Mononuclear cell (primary cell): ENCODE results near the gene EWSR1. TPM values are rescaled to one million over a fixed set of nuclear protein-coding genes. Genes with fewer than 3 reads are reported as not detected.
"Not testable (repeated sequence)": the region's sequence is repeated elsewhere in the genome, so short reads cannot be mapped to it uniquely, and the experiment has no call there.

ENCODE experiments used
- H3K27me3 ChIP-seq: 2 replicates; pipeline ENCODE4 v1.6.0; 2011; ENCODE audit warnings: low read length, control low read depth; ENCODE audit not compliant: insufficient read depth
- H3K4me1 ChIP-seq: 2 replicates; pipeline ENCODE4 v1.5.1; 2011; ENCODE audit warnings: mild to moderate bottlenecking, low read length, control low read depth; ENCODE audit not compliant: insufficient read depth
- H3K4me3 ChIP-seq: 2 replicates; pipeline ENCODE4 v1.5.1; 2011; ENCODE audit warnings: mild to moderate bottlenecking, low read length, moderate library complexity
- H3K9me3 ChIP-seq: 2 replicates; pipeline ENCODE4 v1.5.1; 2011; ENCODE audit warnings: low read depth, mild to moderate bottlenecking, control low read depth, low read length
- total RNA-seq: library from RNA; depleted of rRNA; stranded (reverse); fragments of >200 nt; gene quantifications from one replicate; pipeline ENCODE4 v1.2.3, GENCODE V29; 2012

The EWSR1 gene, protein sequence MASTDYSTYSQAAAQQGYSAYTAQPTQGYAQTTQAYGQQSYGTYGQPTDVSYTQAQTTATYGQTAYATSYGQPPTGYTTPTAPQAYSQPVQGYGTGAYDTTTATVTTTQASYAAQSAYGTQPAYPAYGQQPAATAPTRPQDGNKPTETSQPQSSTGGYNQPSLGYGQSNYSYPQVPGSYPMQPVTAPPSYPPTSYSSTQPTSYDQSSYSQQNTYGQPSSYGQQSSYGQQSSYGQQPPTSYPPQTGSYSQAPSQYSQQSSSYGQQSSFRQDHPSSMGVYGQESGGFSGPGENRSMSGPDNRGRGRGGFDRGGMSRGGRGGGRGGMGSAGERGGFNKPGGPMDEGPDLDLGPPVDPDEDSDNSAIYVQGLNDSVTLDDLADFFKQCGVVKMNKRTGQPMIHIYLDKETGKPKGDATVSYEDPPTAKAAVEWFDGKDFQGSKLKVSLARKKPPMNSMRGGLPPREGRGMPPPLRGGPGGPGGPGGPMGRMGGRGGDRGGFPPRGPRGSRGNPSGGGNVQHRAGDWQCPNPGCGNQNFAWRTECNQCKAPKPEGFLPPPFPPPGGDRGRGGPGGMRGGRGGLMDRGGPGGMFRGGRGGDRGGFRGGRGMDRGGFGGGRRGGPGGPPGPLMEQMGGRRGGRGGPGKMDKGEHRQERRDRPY
- 204 TPM for total RNA-seq

GRCh38 chr22:29267858-29268510 lies at the start of gene EWSR1, which contains the start of gene RHBDD3:
Gene EWSR1 (plus strand): TSS chr22:29268268. CDS start chr22:29268337, 69 bp downstream.
Gene RHBDD3 (minus strand): TSS chr22:29267981. CDS start chr22:29265626, 2,355 bp downstream.
- no peaks in the 10 kb centered on the region for H3K9me3 ChIP-seq
- no peaks in the 10 kb centered on the region for H3K27me3 ChIP-seq
- H3K4me3 ChIP-seq: peak within 1 kb of the TSS; percentile 95
- peaks cover 46% of the 10 kb centered on the region for H3K4me1 ChIP-seq

DNA sequence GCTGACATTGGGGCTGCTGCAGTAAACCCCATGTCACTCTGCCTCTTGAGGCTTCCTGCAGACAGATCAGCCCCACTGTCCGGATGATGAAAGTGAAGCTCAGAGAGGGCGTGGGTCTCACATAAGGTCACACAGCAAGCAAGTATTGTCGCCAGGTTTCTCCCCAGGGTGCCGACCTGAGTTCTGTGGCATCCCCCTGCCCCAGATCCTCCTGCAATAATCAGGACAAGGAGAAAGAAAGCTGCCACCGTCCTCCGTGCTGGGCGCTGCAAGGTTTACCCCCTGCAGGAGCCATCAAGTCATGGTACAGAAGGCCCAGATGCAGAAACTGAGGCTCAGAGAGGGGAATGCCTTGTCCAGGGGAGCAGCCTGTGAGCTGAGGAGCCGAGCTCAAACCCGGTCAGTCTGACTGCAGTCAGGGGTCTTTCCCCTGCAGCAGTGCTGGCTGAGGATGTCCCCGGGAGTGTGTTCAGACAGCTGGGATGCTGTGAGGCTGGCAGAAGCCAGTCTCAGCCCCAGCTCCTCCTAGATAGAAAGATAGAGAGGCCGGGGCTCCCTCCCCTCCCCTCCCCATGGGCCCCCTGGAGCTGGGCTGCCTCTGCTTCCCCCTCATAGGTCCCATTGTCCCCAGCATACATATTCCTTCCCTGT lies 49.2 kb upstream of the EWSR1 start:
- no peak overlapping the region for H3K4me3 ChIP-seq

GRCh38 chr22:29219409-29219782 lies 48.7 kb upstream of the EWSR1 start:
- not testable (repeated sequence) for H3K9me3 ChIP-seq

More for the DNA sequence above, 49.2 kb upstream of the EWSR1 start:
- Histone ChIP-seq H3K4me1 (no peaks in the 10 kb centered on the region), H3K9me3 (no peaks in the 10 kb centered on the region), H3K27me3 (no peaks in the 10 kb centered on the region)

DNA sequence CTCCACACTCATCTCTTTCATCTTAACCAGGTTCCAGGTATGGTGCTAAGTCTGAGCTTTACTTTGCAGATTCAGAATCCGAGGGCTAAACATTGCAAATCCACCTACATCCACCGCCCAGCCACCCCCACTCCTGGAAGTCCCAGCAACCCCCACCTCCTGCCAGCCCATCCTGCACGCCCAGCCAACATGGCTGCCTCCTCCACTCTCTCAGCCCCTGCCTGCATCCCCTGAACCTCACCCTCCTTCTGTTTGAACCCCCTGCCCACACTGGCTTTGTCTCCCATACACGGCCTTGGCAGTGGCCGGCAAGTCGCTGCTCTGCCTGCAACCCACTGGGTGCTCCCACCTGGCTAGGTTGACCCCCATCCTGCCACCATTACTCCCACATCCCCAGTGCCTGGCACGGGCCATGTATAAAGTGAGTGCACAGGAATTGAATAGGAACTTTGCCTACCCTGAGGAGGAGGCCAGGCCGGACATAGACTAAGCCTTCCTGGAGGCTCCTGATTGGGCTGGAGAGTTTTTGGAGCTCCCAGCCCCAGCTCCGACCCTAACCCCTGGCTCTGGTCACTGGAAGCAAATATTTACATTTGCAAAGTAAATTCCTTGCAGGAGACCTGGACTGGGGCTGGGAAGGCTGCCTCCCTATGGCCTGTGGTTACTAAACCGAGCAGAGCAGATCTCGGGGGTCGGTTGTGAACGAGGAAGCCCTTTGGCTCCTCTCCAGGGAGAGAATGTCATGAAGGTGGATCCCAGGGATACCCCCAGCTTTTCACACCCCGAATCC lies 48.0 kb upstream of the EWSR1 start:
- H3K4me1 ChIP-seq: no peaks in the 10 kb centered on the region
- no peak overlapping the region for H3K4me3 ChIP-seq
- H3K27me3 ChIP-seq: no peaks in the 10 kb centered on the region
- H3K9me3 ChIP-seq: no peaks in the 10 kb centered on the region

More at GRCh38 chr22:29219409-29219782, 48.7 kb upstream of the EWSR1 start:
- not testable (repeated sequence) for H3K4me1 ChIP-seq, H3K4me3 ChIP-seq, H3K27me3 ChIP-seq

GRCh38 chr22:29224121-29224858 lies 43.8 kb upstream of the EWSR1 start:
- Histone ChIP-seq H3K27me3 (no peaks in the 10 kb centered on the region), H3K4me1 (no peaks in the 10 kb centered on the region), H3K4me3 (no peak overlapping the region), H3K9me3 (no peaks in the 10 kb centered on the region)

GRCh38 chr22:29224859-29225410 lies 43.1 kb upstream of the EWSR1 start:
- Histone ChIP-seq H3K4me1 (no peaks in the 10 kb centered on the region), H3K27me3 (no peaks in the 10 kb centered on the region), H3K4me3 (no peak overlapping the region), H3K9me3 (no peaks in the 10 kb centered on the region)

GRCh38 chr22:29225422-29226090 lies 42.5 kb upstream of the EWSR1 start:
- Histone ChIP-seq H3K9me3 (no peaks in the 10 kb centered on the region), H3K27me3 (no peaks in the 10 kb centered on the region), H3K4me3 (no peak overlapping the region), H3K4me1 (no peaks in the 10 kb centered on the region)

- Histone ChIP-seq H3K9me3 (no peaks in the 10 kb centered on the region), H3K4me3 (no peak overlapping the region), H3K27me3 (no peaks in the 10 kb centered on the region), H3K4me1 (no peaks in the 10 kb centered on the region)
Measured at GRCh38 chr22:29226351-29226981, 41.6 kb upstream of the EWSR1 start.

DNA sequence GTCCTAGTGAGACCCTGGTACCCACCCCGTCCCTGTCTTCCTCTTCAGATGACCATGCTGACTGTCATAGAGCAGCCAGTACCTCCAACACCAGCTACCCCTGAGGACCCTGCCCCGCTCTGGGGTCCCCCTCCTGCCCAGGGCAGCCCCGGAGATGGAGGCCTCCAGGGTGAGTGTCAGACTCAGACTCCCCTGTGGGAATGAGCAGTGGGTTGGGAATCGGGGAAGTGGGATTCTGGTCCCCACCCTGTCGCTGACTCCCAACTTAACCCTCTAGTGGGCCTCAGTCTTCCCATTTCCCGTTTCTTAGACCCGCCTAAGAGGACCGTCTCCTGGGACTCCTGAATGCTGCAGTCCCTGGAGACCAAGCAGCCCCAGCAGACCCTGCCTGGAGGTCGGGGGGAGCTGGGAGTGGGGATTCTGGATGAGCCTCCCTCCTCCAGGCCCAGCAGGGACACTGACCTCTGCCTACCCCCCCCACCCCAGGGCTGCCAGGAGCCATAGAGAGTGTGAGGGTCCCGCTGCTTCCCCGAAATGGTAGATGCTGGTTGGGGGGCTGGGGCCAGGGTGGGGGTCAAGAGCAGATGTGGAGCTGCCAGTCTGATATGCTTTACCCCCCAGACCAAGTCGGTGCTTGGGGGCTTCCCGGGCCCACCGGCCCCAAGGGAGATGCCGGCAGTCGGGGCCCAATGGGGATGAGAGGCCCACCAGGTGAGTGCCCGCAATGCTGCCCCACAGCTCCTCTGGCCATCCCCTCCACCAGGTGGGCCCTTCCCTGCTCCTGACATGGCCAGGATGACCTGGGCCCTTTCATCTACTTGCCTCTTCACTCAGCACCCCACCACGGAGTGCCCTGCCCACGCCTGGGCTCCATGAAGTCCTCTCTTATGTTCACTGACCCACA lies 36.8 kb upstream of the EWSR1 start:
- H3K4me1 ChIP-seq: no peaks in the 10 kb centered on the region
- no peaks in the 10 kb centered on the region for H3K9me3 ChIP-seq
- no peaks in the 10 kb centered on the region for H3K27me3 ChIP-seq
- H3K4me3 ChIP-seq: no peak overlapping the region

GRCh38 chr22:29231971-29232959 lies 35.8 kb upstream of the EWSR1 start:
- H3K9me3 ChIP-seq: no peaks in the 10 kb centered on the region
- H3K4me1 ChIP-seq: no peaks in the 10 kb centered on the region
- H3K27me3 ChIP-seq: no peaks in the 10 kb centered on the region
- H3K4me3 ChIP-seq: no peak overlapping the region

GRCh38 chr22:29233277-29233877 lies 34.7 kb upstream of the EWSR1 start:
- no peaks in the 10 kb centered on the region for H3K9me3 ChIP-seq
- H3K27me3 ChIP-seq: no peaks in the 10 kb centered on the region
- no peak overlapping the region for H3K4me3 ChIP-seq
- H3K4me1 ChIP-seq: no peaks in the 10 kb centered on the region
